ENCODE measurements around the gene IL22RA1.

Gene IL22RA1

GRCh38 chr1:24097663-24098062, 45.3 kb downstream of the IL22RA1 start:
- no peak for DNase-seq (ENCODE audit: low spot score)

GRCh38 chr1:24096739-24097103, 46.2 kb downstream of the IL22RA1 start:
- no peak for DNase-seq (ENCODE audit: low spot score)

- DNase-seq (ENCODE audit: low spot score), result no peak
These were observed 46.8 kb downstream of the IL22RA1 start for GRCh38 chr1:24096009-24096738.

GRCh38 chr1:24095140-24095859, 47.6 kb downstream of the IL22RA1 start:
- DNase-seq (ENCODE audit: low spot score), result no peak

- DNase-seq (ENCODE audit: low spot score), result no peak
These were observed 48.4 kb downstream of the IL22RA1 start for GRCh38 chr1:24094554-24094953.

GRCh38 chr1:24093732-24094131, 49.2 kb downstream of the IL22RA1 start:
- no peak for DNase-seq (ENCODE audit: low spot score)

- DNase-seq (ENCODE audit: low spot score), result no peak
These were observed 50.0 kb downstream of the IL22RA1 start for GRCh38 chr1:24092979-24093378.

- DNase-seq (ENCODE audit: low spot score), result no peak
These were observed 50.9 kb downstream of the IL22RA1 start for GRCh38 chr1:24091971-24092482.

GRCh38 chr1:24090736-24091135, 52.2 kb downstream of the IL22RA1 start:
- no peak for DNase-seq (ENCODE audit: low spot score)

- no peak for DNase-seq (ENCODE audit: low spot score)
These were observed 53.0 kb downstream of the IL22RA1 start for GRCh38 chr1:24089743-24090555.

- no peak for DNase-seq (ENCODE audit: low spot score)
These were observed 53.8 kb downstream of the IL22RA1 start for GRCh38 chr1:24089027-24089742.

GRCh38 chr1:24086466-24086865, 56.5 kb downstream of the IL22RA1 start:
- DNase-seq (ENCODE audit: low spot score), result no peak

GRCh38 chr1:24085546-24085945, 57.4 kb downstream of the IL22RA1 start:
- no peak for DNase-seq (ENCODE audit: low spot score)

GRCh38 chr1:24085007-24085406, 57.9 kb downstream of the IL22RA1 start:
- DNase-seq (ENCODE audit: low spot score), result no peak

- DNase-seq (ENCODE audit: low spot score), result no peak
These were observed 58.9 kb downstream of the IL22RA1 start for GRCh38 chr1:24084050-24084449.

- DNase-seq (ENCODE audit: low spot score), result no peak
These were observed 60.6 kb downstream of the IL22RA1 start for GRCh38 chr1:24082372-24082771.

- DNase-seq (ENCODE audit: low spot score), result no peak
These were observed 61.8 kb downstream of the IL22RA1 start for GRCh38 chr1:24081190-24081589.

- DNase-seq (ENCODE audit: low spot score), result no peak
These were observed 62.8 kb downstream of the IL22RA1 start for GRCh38 chr1:24080131-24080530.

- DNase-seq (ENCODE audit: low spot score), result no peak
These were observed 65.5 kb downstream of the IL22RA1 start for GRCh38 chr1:24077278-24077978.

- no peak for DNase-seq (ENCODE audit: low spot score)
These were observed 67.0 kb downstream of the IL22RA1 start for GRCh38 chr1:24075946-24076345.

GRCh38 chr1:24075590-24075854, 67.4 kb downstream of the IL22RA1 start:
- DNase-seq (ENCODE audit: low spot score), result no peak
